Trophoblast cell (in vitro differentiated cells and primary cell): Measurements from ENCODE around the gene TMEM88.

Experiments
- DNase-seq, 2 donors: peaks; one replicate each; pipeline ENCODE4 v3.0.0-alpha.2; 2016
- H2AFZ ChIP-seq: 2 replicates; pipeline ENCODE4 v1.6.1; 2013; ENCODE audit warnings: low read length, moderate library complexity, mild to moderate bottlenecking; ENCODE audit not compliant: insufficient read depth, poor library complexity
- H2AK5ac ChIP-seq: 2 replicates; pipeline ENCODE4 v1.6.1; 2013; ENCODE audit warnings: mild to moderate bottlenecking, low read length
- H2BK120ac ChIP-seq: 2 replicates; pipeline ENCODE4 v1.6.1; 2013; ENCODE audit warnings: low read length, mild to moderate bottlenecking, moderate library complexity; ENCODE audit not compliant: insufficient read depth, poor library complexity
- H2BK12ac ChIP-seq: 2 replicates; pipeline ENCODE4 v1.6.1; 2013; ENCODE audit warnings: mild to moderate bottlenecking, low read length, moderate library complexity
- H2BK5ac ChIP-seq: 2 replicates; pipeline ENCODE4 v1.6.1; 2013; ENCODE audit warnings: low read length, low read depth, moderate library complexity, mild to moderate bottlenecking; ENCODE audit not compliant: poor library complexity
- H3K14ac ChIP-seq: 2 replicates; pipeline ENCODE4 v1.6.1; 2013; ENCODE audit warnings: mild to moderate bottlenecking, low read length
- H3K18ac ChIP-seq: 2 replicates; pipeline ENCODE4 v1.6.1; 2013; ENCODE audit warnings: mild to moderate bottlenecking, low read length
- H3K23ac ChIP-seq: 2 replicates; pipeline ENCODE4 v1.6.1; 2013; ENCODE audit warnings: low read length
- H3K27ac ChIP-seq: 2 replicates; pipeline ENCODE4 v1.5.1; 2013; ENCODE audit warnings: low read depth, mild to moderate bottlenecking, inconsistent platforms, low read length, moderate library complexity
- H3K27me3 ChIP-seq: 2 replicates; pipeline ENCODE4 v1.6.1; 2013; ENCODE audit warnings: inconsistent platforms, mild to moderate bottlenecking, low read length, moderate library complexity; ENCODE audit not compliant: insufficient read depth
- H3K36me3 ChIP-seq, 2 experiments: 1 replicate in 1 of 2; 2 replicates in 1 of 2; pipeline ENCODE4 v1.6.1; 2013; ENCODE audit warnings: low read length in 2 of 2, mild to moderate bottlenecking in 2 of 2, moderate library complexity in 1 of 2; ENCODE audit not compliant: insufficient read depth in 2 of 2, control insufficient read depth in 1 of 2
- H3K4ac ChIP-seq: 2 replicates; pipeline ENCODE4 v1.6.1; 2013; ENCODE audit warnings: low read depth, mild to moderate bottlenecking, low read length, moderate library complexity
- H3K4me1 ChIP-seq, 2 experiments: 1 replicate in 1 of 2; 2 replicates in 1 of 2; pipeline ENCODE4 v1.6.1; 2013; ENCODE audit warnings: low read length in 2 of 2, mild to moderate bottlenecking in 2 of 2, moderate library complexity in 1 of 2; ENCODE audit not compliant: insufficient read depth in 2 of 2, control insufficient read depth in 1 of 2
- H3K4me2 ChIP-seq: 2 replicates; pipeline ENCODE4 v1.6.1; 2013; ENCODE audit warnings: inconsistent platforms, mild to moderate bottlenecking, low read length, moderate library complexity
- H3K4me3 ChIP-seq: 2 replicates; pipeline ENCODE4 v1.5.1; 2013; ENCODE audit warnings: mild to moderate bottlenecking, low read depth, low read length, inconsistent platforms
- H3K79me1 ChIP-seq: one replicate; pipeline ENCODE4 v1.6.1; 2013; ENCODE audit warnings: low read length
- H3K79me2 ChIP-seq: 2 replicates; pipeline ENCODE4 v1.6.1; 2013; ENCODE audit warnings: low read length, mild to moderate bottlenecking; ENCODE audit not compliant: control insufficient read depth, insufficient read depth, poor library complexity
- H3K9ac ChIP-seq: 2 replicates; pipeline ENCODE4 v1.6.1; 2013; ENCODE audit warnings: mild to moderate bottlenecking, low read length
- H3K9me3 ChIP-seq: 2 replicates; pipeline ENCODE4 v1.6.1; 2013; ENCODE audit warnings: low read depth, mild to moderate bottlenecking, control low read depth, inconsistent platforms, low read length; ENCODE audit not compliant: insufficient read depth
- H4K12ac ChIP-seq: 2 replicates; pipeline ENCODE4 v1.6.1; 2013; ENCODE audit warnings: low read depth, mild to moderate bottlenecking, low read length, moderate library complexity
- H4K8ac ChIP-seq: 2 replicates; pipeline ENCODE4 v1.6.1; 2013; ENCODE audit warnings: low read depth, mild to moderate bottlenecking, low read length, moderate library complexity
- H4K91ac ChIP-seq: one replicate; pipeline ENCODE4 v1.6.1; 2013; ENCODE audit warnings: low read depth, mild to moderate bottlenecking, low read length, moderate library complexity
- WGBS: extraction: QIAGEN DNeasy Blood & Tissue Kit; methylation state at CpG from one replicate; pipeline ENCODE4 v1.1.7; 2013; ENCODE audit warnings: missing lambda C conversion rate; ENCODE audit not compliant: insufficient read length, insufficient coverage; ENCODE audit errors: extremely low coverage; 5-methylcytosine and 5-hydroxymethylcytosine counted together

The TMEM88 gene

DNA sequence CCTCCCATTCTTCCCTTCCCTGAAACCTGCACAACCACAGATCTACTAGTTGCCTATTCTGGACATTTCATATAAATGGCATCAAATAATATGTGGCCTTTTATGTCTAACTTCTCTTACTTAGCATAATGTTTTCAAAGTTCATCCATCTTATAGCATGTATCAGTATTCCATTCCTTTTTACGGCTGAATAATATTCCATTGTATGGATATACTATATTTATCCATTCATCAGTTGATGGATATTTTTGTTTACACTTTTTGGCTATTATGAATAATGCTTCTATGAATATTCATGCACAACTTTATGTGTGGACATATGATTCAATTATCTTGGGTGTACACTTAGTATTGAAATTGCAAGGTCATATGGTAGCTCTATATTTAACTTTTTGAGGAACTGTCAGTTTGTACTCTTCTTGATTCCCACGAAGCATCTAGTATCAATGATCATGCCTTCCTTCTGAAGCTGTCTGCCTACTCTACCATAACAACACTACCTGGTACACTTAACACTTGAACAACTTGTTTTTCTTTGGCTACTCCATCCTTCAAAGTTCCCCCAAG is 21.0 kb downstream of the TMEM88 start:
- no peak overlapping the region for H3K4me3 ChIP-seq
- H3K79me2 ChIP-seq, result no peaks in the 10 kb centered on the region
- no peak overlapping the region for H4K8ac ChIP-seq
- no peak overlapping the region for H3K14ac ChIP-seq
- H2BK120ac ChIP-seq, result no peak overlapping the region
- H2BK5ac ChIP-seq, result no peak overlapping the region
- no peak overlapping the region for H3K18ac ChIP-seq
- DNase-seq, result no peak
- no peak overlapping the region for H3K9ac ChIP-seq
- no peak overlapping the region for H3K23ac ChIP-seq
- no peak overlapping the region for H3K4ac ChIP-seq
- no peaks in the 10 kb centered on the region for H3K4me1 ChIP-seq
- no peak overlapping the region for H2BK12ac ChIP-seq
- H3K27me3 ChIP-seq, result no peaks in the 10 kb centered on the region
- WGBS, result no CpG with 5 or more reads among the region's 2 CpGs
- no peak overlapping the region for H2AK5ac ChIP-seq
- peaks cover 10 to 14% of the 10 kb centered on the region in 2 experiments for H3K36me3 ChIP-seq
- H3K79me1 ChIP-seq, result no peaks in the 10 kb centered on the region
- no peak overlapping the region for H4K91ac ChIP-seq
- no peak overlapping the region for H4K12ac ChIP-seq
- H3K9me3 ChIP-seq, result no peaks in the 10 kb centered on the region
- no peak overlapping the region for H3K4me2 ChIP-seq
- no peak overlapping the region for H2AFZ ChIP-seq
- no peak overlapping the region for H3K27ac ChIP-seq

DNA sequence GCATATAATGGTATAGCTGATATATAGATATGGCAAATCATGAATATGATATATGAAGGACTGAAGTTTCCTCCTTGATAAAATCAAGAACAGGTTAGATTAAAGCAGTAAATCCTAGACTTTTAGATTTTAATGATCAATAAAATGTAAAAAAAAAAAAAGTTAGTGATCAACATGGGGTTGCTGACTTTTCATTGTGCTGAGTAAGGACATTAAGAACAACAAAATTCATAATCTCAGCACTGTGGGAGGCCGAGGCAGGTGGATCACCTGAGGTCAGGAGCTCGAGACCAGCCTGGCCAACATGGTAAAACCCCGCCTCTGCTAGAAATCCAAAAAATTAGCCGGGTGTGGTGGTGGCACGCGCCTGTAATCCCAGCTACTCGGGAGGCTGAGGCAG is 23.4 kb downstream of the TMEM88 start:
- Histone ChIP-seq H3K4me1 (peaks cover 2 to 3% of the 10 kb centered on the region in 2 experiments), H3K9me3 (no peaks in the 10 kb centered on the region), H3K18ac (no peak overlapping the region), H3K27ac (no peak overlapping the region), H2BK12ac (no peak overlapping the region), H2AK5ac (no peak overlapping the region), H3K79me2 (no peaks in the 10 kb centered on the region), H4K12ac (no peak overlapping the region), H4K91ac (no peak overlapping the region), H3K79me1 (no peaks in the 10 kb centered on the region), H3K4me3 (no peak overlapping the region), H3K27me3 (no peaks in the 10 kb centered on the region), H2BK120ac (no peak overlapping the region), H3K23ac (no peak overlapping the region), H3K9ac (no peak overlapping the region), H2BK5ac (no peak overlapping the region), H3K36me3 (peaks cover 8 to 20% of the 10 kb centered on the region in 2 experiments), H3K4me2 (no peak overlapping the region), H3K4ac (no peak overlapping the region), H4K8ac (no peak overlapping the region), H2AFZ (no peak overlapping the region), H3K14ac (no peak overlapping the region)
- peak in 1 of 2 donors; percentile 24 for DNase-seq
- no CpG with 5 or more reads among the region's 7 CpGs for WGBS

- Histone ChIP-seq H4K91ac (no peak overlapping the region), H3K9me3 (no peaks in the 10 kb centered on the region), H4K12ac (no peak overlapping the region), H3K9ac (no peak overlapping the region), H3K27ac (no peak overlapping the region), H2AK5ac (no peak overlapping the region), H3K79me2 (peaks cover 2% of the 10 kb centered on the region), H2BK120ac (no peak overlapping the region), H3K4ac (no peak overlapping the region), H3K14ac (no peak overlapping the region), H2BK12ac (no peak overlapping the region), H3K79me1 (peaks cover 3% of the 10 kb centered on the region), H3K18ac (no peak overlapping the region), H3K4me2 (no peak overlapping the region), H3K23ac (peak overlapping the region; percentile 73), H3K4me3 (no peak overlapping the region), H4K8ac (no peak overlapping the region), H2AFZ (no peak overlapping the region), H3K27me3 (no peaks in the 10 kb centered on the region), H3K4me1 (peaks cover 2 to 3% of the 10 kb centered on the region in 2 experiments), H3K36me3 (peaks cover 8 to 18% of the 10 kb centered on the region in 2 experiments), H2BK5ac (no peak overlapping the region)
- DNase-seq, result no peak
- WGBS, result no CpG with 5 or more reads among the region's 3 CpGs
Observed at GRCh38 chr17:7880076-7880868, 25.4 kb downstream of the TMEM88 start.

GRCh38 chr17:7881276-7882054 is 26.6 kb downstream of the TMEM88 start:
- Histone ChIP-seq H3K36me3 (peaks cover 8 to 18% of the 10 kb centered on the region in 2 experiments), H3K79me1 (peaks cover 15% of the 10 kb centered on the region), H3K27ac (no peak overlapping the region), H4K91ac (no peak overlapping the region), H2AFZ (no peak overlapping the region), H2BK120ac (no peak overlapping the region), H2AK5ac (no peak overlapping the region), H3K4me2 (no peak overlapping the region), H2BK12ac (no peak overlapping the region), H3K9ac (no peak overlapping the region), H3K23ac (no peak overlapping the region), H3K14ac (no peak overlapping the region), H3K9me3 (no peaks in the 10 kb centered on the region), H3K4me1 (peaks cover 4 to 7% of the 10 kb centered on the region in 2 experiments), H3K4me3 (no peak overlapping the region), H3K27me3 (no peaks in the 10 kb centered on the region), H3K18ac (no peak overlapping the region), H3K79me2 (peaks cover 6% of the 10 kb centered on the region), H2BK5ac (no peak overlapping the region), H4K8ac (no peak overlapping the region), H4K12ac (no peak overlapping the region), H3K4ac (no peak overlapping the region)
- WGBS, result no CpG with 5 or more reads among the region's 7 CpGs
- no peak for DNase-seq
